NCI-H1694 treated with DMSO at 0.1 percent for 48 hours (cell line): ENCODE data around the gene CHTF8.
A peak's percentile ranks its signal among the peaks of the same experiment; 100 is the strongest.
"Not testable (repeated sequence)": the region's sequence is repeated elsewhere in the genome, so short reads cannot be mapped to it uniquely, and the experiment has no call there.

Source experiments
- DNase-seq: peaks from one replicate; lab custom pipeline; 2025; lab: John Stamatoyannopoulos, UW

The CHTF8 gene

DNA sequence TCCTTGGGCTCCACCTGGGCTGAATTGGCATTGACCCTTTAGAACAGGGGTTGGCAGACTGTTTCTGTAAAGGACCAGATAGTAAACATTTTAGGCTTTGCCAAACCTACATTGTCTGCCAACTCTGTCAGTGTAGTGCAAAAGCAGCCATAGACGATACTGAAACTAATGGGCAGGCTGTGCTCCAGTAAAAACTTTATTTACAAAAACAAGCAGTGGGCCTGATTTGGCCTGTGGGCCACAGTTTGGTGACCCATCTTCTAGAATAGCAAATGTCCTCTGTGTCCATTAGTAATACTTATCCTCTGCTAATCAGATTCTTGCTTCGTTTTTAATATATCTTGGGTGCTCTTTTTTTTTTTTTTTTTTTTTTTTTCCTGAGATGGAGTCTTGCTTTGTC, 6.2 kb upstream of the CHTF8 start:
- DNase-seq: no peak

DNA sequence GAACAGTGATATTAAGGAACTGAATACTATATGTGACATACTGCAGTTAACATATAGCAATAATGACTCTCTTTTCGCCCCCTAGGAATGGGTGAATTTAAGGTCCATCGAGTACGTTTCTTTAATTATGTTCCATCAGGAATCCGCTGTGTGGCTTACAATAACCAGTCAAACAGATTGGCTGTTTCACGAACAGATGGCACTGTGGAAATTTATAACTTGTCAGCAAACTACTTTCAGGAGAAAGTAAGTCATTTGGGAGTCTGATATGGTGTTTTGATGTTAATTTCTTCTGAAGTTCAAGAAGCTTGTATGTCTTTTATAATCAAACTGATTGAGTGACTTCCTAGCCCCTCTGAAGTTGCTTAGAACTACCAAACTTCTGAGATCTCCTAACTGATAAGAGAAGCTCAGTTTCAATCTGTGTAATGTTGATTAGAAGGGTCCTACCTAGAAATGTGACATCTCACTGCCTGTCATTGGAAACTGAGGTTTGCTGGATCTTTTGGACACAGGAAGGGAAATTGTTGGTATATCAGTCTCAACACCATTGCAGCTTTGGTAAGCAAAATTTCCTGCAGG, 1.1 kb upstream of the CHTF8 start:
- no peak for DNase-seq

DNA sequence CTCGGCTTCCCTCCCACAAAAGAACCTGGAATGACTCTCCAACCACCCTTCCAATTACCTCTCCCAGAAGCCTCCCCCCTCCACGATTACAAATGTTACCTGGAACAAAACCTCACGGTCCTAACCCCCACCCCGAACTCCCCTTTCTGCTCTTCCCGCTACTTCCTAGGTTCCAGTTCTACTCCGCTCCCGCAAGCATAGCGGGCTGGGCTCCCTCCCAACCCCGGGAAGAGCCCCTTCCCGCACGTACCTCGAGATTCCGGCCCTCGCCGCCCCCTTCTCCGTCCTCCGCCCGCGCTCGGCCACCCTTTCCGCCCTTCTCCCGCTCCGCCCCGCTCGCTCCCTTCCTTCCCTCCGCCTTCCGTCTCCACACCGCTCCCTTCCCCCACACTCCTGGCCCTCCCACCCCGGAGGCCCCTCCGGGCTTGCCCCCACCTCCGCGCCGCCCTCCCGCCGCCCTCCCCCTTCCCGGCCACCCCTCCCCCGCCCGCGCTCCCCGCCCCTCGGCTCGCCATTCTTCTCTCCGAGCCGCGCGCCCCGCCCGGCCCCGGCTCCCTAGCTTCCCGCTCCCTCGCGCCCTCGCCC, 457 bp downstream of the CHTF8 start:
- DNase-seq: peak; percentile 25

DNA sequence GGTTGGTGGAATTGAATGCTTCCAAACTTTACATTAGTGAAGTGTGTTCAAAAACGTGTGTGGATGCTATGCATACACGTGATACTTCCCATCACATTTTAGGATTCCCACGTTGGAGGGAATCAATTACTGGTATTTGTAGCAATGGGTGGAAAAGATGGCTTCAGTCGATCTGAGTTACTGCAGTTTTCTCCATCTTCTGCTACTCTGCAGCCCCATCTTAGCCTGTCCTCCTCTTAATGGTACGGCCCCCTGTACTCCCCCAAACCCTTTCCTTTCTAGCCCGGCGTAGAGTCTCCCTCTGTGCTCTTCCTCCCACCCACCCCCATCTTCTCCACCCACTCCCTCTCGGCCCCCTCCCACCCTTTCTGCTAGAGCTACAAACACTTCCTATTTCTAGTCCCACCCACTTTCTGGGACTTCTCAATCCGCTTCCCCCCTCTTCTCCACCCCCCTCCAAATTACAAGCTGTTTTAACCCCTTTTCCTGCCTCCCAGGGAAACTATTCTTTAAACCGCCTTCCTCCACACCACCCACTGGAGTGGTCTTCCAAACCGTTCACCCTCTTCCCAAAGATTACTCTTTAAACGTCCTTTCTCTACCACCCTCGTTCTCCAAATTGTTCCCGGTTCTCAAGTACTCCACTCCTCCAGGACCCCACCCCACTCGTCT, 1.1 kb downstream of the CHTF8 start:
- peak; percentile 1 for DNase-seq

DNA sequence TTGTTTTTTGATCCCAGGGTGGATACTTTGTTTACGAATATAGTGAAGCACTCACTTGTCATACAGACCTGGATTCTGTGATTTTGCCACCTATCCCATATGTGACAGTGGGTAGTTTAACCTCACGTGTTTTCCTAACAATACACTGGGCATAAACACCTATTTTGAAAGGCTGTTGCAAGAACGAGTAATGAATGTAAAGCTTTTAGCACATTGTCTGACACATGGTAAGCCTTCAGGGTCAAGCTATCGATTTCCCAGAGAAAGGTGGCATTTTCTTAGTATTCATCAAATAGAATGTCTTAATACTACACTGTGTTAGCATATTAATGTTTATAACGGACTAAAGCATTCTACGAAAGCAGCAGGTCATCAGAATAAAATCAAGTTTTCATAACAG, 1.9 kb downstream of the CHTF8 start:
- no peak for DNase-seq

DNA sequence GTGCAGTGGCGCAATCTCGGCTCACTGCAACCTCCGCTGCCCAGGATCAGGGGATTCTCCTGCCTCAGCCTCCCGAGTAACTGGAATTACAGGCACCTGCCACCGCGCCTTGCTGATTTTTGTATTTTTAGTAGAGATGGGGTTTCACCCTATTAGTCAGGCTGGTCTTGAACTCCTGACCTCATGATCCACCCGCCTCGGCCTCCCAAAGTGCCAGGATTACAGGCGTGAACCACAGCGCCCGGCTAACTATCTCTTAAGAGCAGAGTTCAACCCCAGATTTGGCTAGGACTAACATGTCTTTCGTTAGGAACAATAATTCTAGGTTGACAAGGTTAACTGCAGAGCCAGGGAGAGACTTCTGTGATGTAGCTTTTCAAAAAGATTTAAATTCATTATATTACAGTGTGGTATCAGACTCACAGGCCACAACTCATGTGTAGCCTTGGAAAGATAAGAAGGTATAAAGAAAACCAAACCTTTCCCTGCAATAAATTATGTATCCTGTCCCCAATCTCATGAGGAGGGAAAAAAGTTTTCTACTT, 4.3 kb downstream of the CHTF8 start:
- DNase-seq: no peak

DNA sequence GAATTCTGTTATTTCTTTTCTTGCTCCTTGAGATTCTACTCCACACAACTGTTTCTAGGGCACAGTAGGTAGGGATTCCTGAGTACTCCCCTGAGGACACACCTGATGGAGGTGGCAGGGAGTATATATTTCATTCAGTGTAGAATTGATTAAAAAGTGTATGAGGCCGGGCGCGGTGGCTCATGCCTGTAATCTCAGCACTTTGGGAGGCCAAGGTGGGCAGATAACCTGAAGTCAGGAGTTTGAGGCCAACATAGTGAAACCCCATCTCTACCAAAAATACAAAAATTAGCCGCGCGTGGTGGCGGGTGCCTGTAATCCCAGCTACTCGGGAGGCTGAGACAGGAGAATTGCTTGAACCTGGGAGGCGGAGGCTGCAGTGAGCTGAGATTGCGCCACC, 5.6 kb downstream of the CHTF8 start:
- DNase-seq: not testable (repeated sequence)

DNA sequence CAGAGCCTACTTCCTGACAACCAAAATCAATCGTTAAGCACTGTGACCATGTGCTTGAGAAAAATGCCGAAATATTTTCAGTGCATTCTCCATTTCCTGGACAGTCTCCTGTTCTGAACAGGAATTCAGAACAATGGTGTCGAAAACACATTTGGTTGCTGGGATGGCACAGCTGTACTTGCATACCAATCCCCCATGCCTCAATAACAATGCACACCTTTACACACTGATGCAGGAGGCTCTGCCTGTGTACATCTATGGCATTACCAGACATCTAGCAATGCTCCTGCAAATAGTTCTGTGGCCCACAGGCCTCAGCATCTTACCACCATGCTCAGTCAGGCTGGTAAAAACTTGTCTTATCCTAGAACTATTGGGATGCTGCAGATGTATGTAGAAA, 6.2 kb downstream of the CHTF8 start:
- no peak for DNase-seq

DNA sequence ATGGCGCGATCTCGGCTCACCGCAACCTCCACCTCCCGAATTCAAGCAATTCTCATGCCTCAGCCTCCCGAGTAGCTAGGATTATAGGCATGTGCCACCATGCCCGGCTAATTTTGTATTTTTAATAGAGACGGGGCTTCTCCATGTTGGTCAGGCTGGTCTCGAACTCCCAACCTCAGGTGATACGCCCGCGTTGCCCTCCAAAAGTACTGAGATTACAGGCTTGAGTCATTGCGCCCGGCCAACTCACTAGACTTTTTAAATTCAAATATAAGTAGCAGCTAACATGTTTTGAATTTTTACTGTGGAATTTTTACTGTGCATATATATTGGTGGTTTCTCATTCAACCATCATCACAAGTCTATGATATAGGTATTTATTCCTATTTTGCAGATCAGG, 7.4 kb downstream of the CHTF8 start:
- DNase-seq: not testable (repeated sequence)

DNA sequence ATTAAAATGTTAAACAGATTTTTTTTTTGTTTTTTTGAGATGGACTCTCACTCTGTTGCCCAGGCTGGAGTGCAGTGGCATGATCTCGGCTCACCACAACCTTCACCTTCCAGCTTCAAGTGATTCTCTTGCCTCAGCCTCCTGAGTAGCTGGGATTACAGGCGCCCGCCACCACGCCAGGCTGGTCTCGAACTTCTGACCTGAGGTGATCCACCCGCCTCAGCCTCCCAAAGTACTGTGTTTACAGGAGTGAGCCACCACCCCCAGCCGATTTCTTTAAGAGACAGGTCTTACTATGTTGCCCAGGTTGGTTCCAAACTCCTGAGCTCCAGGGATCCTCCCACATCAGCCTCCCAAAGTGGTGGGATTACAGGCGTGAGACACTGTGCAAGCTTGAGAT, 8.0 kb downstream of the CHTF8 start:
- not testable (repeated sequence) for DNase-seq

DNA sequence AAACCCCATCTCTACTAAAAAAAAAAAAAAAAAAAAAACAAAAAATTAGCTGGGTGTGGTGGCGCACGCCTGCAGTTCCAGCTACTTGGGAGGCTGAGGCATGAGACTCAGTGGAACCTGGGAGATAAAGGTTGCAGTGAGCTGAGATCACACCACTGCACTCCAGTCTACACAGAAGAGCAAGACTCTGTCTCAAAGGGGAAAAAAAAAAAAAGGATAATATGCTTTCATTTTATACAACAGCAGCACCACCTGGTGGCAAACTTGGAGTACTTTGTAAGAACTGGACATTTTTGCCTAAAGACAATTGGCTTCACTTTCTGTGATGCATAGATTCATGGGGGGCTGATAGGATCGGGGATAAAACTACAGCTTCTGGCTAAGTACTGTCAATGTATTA, 8.5 kb downstream of the CHTF8 start:
- peak; percentile 52 for DNase-seq

DNA sequence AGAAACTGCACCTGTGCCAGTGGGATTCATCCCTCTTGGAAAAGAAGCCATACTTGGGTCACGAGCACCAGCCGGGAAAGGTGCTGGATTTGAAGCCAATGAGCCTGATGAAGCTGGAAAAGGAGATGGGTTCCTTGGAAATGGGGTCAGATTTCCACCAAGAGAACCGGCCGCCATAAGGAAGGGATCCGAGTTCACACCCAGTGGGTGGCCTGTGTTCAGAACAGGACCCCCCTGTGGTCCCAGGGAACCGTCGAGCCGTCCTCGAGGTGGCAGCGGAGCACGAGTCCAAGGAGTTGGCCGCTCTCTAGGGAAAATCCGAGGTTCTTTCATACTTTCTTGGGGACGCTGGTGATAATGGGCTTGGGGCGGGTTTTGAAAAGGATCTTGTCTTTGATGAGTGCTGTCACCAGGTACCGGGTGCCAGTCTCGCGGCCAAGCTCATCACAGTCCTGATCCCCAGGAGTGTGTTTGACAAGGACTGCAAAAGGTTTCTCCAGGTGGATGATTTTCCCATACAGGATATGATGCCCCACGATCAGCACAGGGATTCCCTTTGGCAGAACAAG, 12.2 kb downstream of the CHTF8 start:
- no peak for DNase-seq

DNA sequence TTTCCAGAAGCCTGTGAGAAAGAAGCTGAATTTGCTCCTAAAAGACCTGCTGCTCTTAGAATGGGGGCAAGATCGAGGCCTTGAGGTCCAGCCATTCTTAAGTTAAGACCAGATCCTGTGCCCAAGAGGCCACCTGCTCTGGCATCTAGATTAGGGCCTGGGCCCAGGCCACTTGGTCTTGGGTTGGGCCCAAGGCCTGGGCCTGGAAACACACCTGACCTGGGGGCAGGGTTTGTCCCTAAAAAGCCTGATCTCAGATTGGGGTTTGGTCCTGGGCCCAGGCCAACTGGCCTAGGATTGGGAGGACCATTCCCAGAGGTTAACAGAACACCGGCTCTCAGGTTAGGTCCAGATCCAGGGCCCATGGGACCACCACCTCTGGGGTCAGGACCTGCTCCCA, 12.9 kb downstream of the CHTF8 start:
- no peak for DNase-seq

DNA sequence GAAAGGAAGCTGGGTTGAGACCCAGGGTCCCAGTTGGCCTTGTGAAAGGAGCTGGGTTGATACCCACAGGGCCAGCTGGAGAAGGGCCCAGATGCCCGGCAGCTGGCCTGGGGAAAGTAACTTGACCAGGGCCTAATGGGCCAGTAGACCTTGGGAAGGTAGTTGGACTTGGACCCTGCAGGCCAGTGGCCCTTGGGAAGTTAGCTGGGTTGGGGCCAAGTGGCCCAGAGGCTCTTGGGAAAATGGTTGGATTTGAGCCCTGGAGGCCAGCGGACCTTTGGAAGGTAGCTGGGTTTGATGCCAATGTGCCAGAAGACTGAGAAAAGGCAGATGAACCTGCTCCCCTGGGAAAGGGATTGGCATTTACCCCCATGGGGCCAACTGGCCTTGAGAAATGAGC, 13.4 kb downstream of the CHTF8 start:
- DNase-seq: no peak

DNA sequence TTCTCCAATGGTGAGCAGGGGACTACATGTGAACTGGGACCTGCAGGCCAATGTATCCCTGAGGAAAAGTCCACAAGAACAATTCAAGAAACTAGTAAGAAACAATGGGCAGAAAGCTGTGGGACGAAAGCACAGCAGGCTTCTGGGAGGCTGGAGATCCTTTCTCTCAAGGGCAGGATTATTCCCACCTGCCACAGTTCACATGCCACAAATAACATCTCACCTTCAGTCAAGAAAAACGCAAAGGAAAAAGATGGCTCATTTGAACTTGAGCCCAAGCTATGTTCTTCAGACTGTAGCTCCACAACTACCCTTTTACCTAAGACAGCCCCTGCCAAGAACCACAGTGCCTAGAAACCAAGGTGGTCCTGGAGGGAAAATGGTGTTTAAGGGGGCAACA, 13.9 kb downstream of the CHTF8 start:
- DNase-seq: no peak

DNA sequence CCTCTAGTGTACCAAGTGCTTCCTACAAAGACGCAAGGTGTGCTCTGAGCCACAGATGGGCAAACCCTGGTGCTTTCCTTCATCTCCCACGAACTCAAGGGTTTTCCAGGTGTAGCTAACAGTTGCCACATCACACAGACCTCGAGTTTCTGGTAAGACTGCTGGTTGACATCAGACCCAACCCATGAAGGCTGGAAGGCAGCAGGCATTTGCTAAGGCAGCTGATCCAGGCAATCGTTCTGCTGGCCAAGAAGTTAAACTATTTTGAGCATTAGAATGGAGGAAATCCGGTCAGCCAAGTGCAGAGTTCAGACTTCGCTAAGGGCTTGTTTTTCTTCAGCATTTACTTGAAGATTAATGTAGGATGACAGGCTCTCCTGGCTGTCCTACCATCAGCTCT, 15.5 kb downstream of the CHTF8 start:
- no peak for DNase-seq

DNA sequence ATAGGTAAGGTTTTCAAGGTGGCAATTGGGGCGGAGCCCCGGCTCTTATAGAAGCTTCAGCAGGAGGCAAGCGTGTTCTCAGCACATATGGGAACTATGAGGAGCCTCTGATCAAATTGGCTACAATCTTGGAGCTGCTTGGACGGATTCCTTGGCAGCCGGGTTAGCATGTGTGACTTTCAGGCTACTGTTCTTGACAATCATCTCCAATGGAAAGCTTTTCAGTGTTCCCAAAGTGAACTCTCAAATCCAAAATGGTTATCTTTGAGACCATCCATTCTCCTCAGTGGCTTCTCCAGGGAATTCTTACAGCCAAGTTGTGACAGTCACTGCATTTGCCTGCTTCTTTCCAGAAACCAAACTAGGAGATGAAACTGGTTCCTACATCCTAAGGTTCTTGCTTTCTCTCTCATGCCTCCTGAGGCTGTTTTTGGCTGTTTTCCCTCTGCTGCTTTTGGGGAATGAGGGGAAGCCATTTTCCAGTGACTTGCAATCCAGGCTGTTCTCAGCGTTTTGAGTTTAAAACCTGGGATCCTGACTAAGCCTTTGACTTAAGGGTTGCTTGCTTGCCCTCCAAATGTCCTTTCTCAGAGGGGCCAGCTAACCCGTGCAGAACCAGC, 16.0 kb downstream of the CHTF8 start:
- DNase-seq: no peak

DNA sequence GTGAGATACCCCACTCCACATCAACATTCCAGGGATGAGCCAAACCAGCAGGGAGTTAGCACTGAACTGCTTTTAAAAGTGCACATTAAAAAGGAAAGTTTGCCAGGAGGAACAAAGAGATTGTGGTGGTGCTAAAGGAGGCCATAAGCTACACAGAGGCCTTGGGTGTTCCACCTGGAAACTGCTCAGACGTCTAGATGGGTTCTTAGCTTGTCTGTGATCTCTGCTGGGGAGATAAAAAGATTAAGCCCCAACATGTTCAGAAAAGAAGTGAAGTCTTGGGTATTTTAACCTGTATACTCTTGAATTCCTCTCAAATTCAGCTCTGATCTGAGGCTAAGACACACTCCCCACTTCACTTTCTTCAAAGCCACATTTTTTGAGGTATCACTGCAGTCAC, 16.6 kb downstream of the CHTF8 start:
- no peak for DNase-seq

DNA sequence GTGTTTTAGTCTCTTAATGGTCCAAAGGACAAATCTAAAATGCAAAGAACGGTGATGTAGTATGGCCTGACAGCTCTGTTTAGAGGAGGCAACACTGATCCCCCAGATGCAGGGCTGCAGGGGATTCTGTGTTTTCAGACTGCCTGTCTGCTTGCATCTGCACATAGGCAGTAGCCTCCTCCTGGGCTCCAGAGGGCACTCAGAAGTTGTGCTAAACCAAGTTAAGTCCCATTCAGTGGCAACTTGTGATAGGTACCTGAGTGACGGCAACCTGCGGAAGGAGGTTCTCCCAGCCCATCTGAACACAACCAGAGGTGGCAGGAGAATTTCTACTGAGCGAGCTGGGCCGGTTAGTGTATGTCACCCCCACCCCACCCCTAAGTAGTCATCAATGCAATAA, 17.0 kb downstream of the CHTF8 start:
- no peak for DNase-seq

DNA sequence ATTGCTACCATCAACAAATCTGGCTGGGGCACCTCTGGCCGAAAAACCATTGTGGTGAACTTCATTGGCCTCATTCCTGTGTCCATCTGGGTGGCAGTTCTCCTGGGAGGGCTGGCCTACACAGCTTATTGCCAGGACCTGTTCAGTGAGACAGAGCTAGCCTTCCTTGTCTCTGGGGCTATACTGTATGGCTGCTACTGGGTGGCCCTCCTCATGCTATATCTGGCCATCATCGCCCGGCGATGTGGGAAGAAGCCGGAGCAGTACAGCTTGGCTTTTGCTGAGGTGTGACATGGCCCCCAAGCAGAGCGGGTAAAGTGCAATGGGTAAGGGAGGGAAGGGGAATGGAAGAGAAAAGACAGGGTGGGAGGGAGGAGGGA, 17.4 kb downstream of the CHTF8 start:
- no peak for DNase-seq

DNA sequence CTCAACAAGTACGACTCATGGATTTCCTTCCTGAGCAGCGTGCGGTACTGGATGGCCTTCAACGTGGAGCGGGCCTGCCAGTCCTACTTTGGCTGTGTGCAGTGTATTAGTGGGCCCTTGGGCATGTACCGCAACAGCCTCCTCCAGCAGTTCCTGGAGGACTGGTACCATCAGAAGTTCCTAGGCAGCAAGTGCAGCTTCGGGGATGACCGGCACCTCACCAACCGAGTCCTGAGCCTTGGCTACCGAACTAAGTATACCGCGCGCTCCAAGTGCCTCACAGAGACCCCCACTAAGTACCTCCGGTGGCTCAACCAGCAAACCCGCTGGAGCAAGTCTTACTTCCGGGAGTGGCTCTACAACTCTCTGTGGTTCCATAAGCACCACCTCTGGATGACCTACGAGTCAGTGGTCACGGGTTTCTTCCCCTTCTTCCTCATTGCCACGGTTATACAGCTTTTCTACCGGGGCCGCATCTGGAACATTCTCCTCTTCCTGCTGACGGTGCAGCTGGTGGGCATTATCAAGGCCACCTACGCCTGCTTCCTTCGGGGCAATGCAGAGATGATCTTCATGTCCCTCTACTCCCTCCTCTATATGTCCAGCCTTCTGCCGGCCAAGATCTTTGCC, 17.9 kb downstream of the CHTF8 start:
- no peak for DNase-seq

DNA sequence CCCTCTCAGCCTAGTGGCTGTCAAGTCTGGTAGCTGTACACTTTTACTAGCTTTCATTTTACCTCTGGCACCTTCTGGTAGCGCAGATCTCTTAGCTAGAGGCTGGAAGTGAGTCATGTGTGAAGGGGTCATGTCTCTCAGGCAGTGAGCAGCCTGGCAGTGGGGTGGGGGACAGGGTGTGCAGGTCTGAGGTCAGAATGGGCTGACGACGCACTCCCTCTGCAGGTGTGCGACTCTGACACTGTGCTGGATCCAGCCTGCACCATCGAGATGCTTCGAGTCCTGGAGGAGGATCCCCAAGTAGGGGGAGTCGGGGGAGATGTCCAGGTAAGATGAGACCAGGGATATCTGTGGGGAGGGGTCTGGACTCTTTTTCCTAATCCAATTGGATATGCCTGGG, 19.2 kb downstream of the CHTF8 start:
- no peak for DNase-seq
